Measurements from ENCODE around the gene LCLAT1.

- TF ChIP-seq CTCF (IDR thresholded peaks at IDR 0.05) (no peak), EZH2 (IDR thresholded peaks at IDR 0.05; ENCODE audit: borderline replicate concordance, insufficient read depth, low read depth, low read length, poor library complexity, severe bottlenecking) (no peak)
Observed at GRCh38 chr2:30482011-30482410, 35.0 kb downstream of the LCLAT1 start.

Measured in B cell (primary cell).